Adrenal gland (tissue), 12 donors: ENCODE results near the gene ATOX1. TPM values are rescaled to one million over a fixed set of nuclear protein-coding genes. Genes with fewer than 3 reads are reported as not detected.
"Not testable (repeated sequence)": the region's sequence is repeated elsewhere in the genome, so short reads cannot be mapped to it uniquely, and the experiment has no call there.

Experiments used
- DNase-seq, 7 donors: peaks; one replicate each; pipeline ENCODE4 v3.0.0-alpha.2; 2019 to 2020
- H3K27ac ChIP-seq, 5 donors: fragments of 200-600 bp; sonication (generic) in 4 of 5; 1 replicate in 3 of 5; 2 replicates in 2 of 5; pipeline versions ENCODE4 v1.5.1 to v1.8.0; 2016 to 2020; ENCODE audit warnings: mild to moderate bottlenecking in 1 of 5
- H3K27me3 ChIP-seq: fragments of 200-600 bp; 2 replicates; pipeline ENCODE4 v1.8.0; 2021
- H3K36me3 ChIP-seq, 2 donors: fragments of 200-600 bp; replicated peaks in 1 of 2; 1 replicate in 1 of 2; 2 replicates in 1 of 2; pipeline versions ENCODE4 v1.5.1 to v1.8.0; 2018 to 2022
- H3K4me1 ChIP-seq, 2 donors: fragments of 200-600 bp; replicated peaks in 1 of 2; 1 replicate in 1 of 2; 2 replicates in 1 of 2; pipeline versions ENCODE4 v1.5.1 to v1.8.0; 2018 to 2021
- H3K4me3 ChIP-seq, 4 donors: fragments of 200-600 bp; sonication (generic) in 3 of 4; one replicate each; pipeline ENCODE4 v1.5.1; 2016 to 2018
- H3K9me3 ChIP-seq, 3 donors: fragments of 200-600 bp; sonication (generic) in 1 of 3; replicated peaks in 1 of 3; 1 replicate in 2 of 3; 2 replicates in 1 of 3; pipeline versions ENCODE4 v1.5.1 to v1.8.0; 2016 to 2021
- POLR2A ChIP-seq, 2 donors: fragments of 450-650 bp; IDR thresholded peaks; one replicate each; pipeline ENCODE4 v1.6.1; 2017; ENCODE audit warnings: antibody characterized with exemption in 2 of 2, mild to moderate bottlenecking in 2 of 2, moderate library complexity in 1 of 2
- WGBS, 4 donors: extraction: QIAGEN DNeasy Blood & Tissue Kit in 2 of 4; methylation state at CpG; one replicate each; pipeline versions ENCODE4 v1.1.5 to v1.1.7; 2013 to 2017; 5-methylcytosine and 5-hydroxymethylcytosine counted together
- intact Hi-C, 2 donors: fragments of 100-400 bp; cut with DNase I; formaldehyde crosslinking; loops; one replicate each; pipeline versions ENCODE4 v1.14.1 to v1.15.0; 2022 to 2023
- polyA plus RNA-seq, 3 donors: library from polyadenylated mRNA; stranded (reverse); fragments of 200-250 nt in 2 of 3; fragments of 350-450 nt in 1 of 3; fragmentation: Illumina TruSeq in 1 of 3; extraction: RNeasy Lipid Tissue Mini Kit (QIAGEN cat#74804) in 1 of 3; gene quantifications; one replicate each; pipeline ENCODE4 v1.2.3, GENCODE V29; 2013 to 2014
- total RNA-seq, 9 donors: library from RNA; depleted of rRNA in 4 of 9; stranded (reverse); fragments of >200 nt in 4 of 9; fragments of 120-200 nt in 1 of 9; fragmentation: NEBNext Ultra II Directional in 1 of 9; extraction: Animal tissue kit (Norgen Biotek cat#: 25700) in 1 of 9; gene quantifications; one replicate each; pipeline versions ENCODE4 v1.1.0 to v1.2.4, GENCODE V29; 2013 to 2023
- TF ChIP-seq, protein P1 (sequence below), 6 experiments: fragments of 450-650 bp in 4 of 6; fragments of 200-600 bp in 2 of 6; sonication (generic) in 1 of 6; IDR thresholded peaks; 1 replicate in 5 of 6; 2 replicates in 1 of 6; pipeline versions ENCODE4 v1.5.1 to v1.8.0; 2016 to 2021; ENCODE audit warnings: antibody characterized with exemption in 6 of 6, mild to moderate bottlenecking in 2 of 6, moderate library complexity in 1 of 6
- donor health status: healthy with polysubstance abuse.
- donor health status: Bipolar disorder and iron deficiency.
- donor health status: DM: yes; HTN: yes; CAD: no.
- donor health status: DM: no; HTN: no; CAD: no.
- donor health status: DM: no; HTN: no; CAD: no.
- donor health status: DM: yes; HTN: yes; CAD: no.

Gene ATOX1
- total and polyA plus RNA-seq, 12 donors = 97.5 to 291 (median 133) TPM

DNA sequence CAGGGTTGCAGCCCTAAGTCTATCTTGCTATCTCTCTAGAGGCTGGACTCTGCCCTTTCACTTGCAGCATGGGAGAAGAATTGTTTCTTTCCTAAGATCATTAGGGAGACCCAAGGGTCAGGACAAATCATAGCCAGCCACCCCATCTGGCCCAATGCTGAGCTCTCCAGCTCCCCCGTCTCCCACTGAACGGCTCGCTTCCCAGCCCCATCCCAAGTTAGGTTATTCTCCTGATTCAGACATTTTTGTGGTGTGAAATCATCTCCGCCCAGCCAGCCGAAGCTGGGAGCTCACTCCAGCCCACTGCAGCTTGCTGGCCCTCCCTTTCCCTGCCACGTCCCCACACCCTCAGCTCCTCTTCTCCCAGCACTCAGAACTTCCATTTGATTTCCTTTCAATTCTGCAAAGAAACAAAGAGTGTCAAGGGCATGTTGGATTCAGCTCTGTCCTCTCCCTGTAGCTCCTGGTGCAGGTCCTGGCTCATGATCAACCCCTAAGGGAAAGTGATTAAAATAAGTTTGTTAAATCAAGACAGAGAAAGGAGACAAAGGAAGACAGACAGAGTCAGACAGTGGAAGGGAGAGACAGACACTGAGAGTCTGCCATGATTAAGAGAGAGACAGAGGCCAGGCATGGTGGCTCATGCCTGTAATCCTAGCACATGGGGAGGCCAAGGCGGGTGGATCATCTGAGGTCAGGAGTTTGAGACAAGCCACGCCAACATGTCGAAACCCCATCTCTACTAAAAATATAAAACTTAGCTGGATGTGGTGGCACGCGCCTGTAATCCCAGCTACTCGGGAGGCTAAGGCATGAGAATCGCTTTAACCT is 59.1 kb downstream of the ATOX1 start:
- DNase-seq = peak; percentile 61 to 89 (median 86)
- TF ChIP-seq POLR2A (IDR thresholded peaks at IDR 0.05) = peak in 1 of 2 donors; percentile 70
- TF ChIP-seq, protein P1, sequence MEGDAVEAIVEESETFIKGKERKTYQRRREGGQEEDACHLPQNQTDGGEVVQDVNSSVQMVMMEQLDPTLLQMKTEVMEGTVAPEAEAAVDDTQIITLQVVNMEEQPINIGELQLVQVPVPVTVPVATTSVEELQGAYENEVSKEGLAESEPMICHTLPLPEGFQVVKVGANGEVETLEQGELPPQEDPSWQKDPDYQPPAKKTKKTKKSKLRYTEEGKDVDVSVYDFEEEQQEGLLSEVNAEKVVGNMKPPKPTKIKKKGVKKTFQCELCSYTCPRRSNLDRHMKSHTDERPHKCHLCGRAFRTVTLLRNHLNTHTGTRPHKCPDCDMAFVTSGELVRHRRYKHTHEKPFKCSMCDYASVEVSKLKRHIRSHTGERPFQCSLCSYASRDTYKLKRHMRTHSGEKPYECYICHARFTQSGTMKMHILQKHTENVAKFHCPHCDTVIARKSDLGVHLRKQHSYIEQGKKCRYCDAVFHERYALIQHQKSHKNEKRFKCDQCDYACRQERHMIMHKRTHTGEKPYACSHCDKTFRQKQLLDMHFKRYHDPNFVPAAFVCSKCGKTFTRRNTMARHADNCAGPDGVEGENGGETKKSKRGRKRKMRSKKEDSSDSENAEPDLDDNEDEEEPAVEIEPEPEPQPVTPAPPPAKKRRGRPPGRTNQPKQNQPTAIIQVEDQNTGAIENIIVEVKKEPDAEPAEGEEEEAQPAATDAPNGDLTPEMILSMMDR (IDR thresholded peaks at IDR 0.05) = no peak
- H3K27ac ChIP-seq = peak overlapping the region; percentile 76 to 94 (median 85)
- 43 to 48% (median 45%) methylated on average over 13 of the region's 13 CpGs for WGBS, 4 donors
- no peak overlapping the region for H3K4me3 ChIP-seq
- H3K4me1 ChIP-seq = peaks cover 16 to 55% of the 10 kb centered on the region in 2 donors
- intact Hi-C loops = no loop called here
- no peaks in the 10 kb centered on the region for H3K36me3 ChIP-seq
- no peaks in the 10 kb centered on the region for H3K27me3 ChIP-seq
- H3K9me3 ChIP-seq = no peaks in the 10 kb centered on the region

DNA sequence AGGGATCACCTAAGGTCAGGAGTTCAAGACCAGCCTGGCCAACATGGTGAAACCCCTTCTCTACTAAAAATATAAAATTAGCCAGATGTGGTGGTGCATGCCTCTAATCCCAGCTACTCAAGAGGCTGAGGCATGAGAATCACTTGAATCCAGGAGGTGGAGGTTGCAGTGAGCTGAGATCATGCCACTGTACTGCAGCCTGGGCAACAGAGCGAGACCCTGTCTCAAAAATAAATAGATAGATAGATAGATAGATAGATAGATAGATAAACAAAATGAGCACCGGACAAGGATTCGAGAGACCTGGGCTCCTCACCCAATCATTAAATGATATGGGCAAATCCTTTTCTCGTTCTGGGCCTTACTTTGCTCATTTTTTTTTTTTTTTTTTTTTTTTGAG is 60.4 kb downstream of the ATOX1 start:
- H3K36me3 ChIP-seq, intact Hi-C loops, H3K27me3 ChIP-seq, H3K9me3 ChIP-seq, H3K4me3 ChIP-seq: not testable (repeated sequence)
- peak in 1 of 7 donors; percentile 27 for DNase-seq
- Histone ChIP-seq H3K4me1 (peaks cover 17 to 62% of the 10 kb centered on the region in 2 donors), H3K27ac (peak overlapping the region in 2 of 5 donors; percentile 42 to 85)
- 94 to 98% (median 96%) methylated on average over 4 of the region's 4 CpGs for WGBS, 4 donors

DNA sequence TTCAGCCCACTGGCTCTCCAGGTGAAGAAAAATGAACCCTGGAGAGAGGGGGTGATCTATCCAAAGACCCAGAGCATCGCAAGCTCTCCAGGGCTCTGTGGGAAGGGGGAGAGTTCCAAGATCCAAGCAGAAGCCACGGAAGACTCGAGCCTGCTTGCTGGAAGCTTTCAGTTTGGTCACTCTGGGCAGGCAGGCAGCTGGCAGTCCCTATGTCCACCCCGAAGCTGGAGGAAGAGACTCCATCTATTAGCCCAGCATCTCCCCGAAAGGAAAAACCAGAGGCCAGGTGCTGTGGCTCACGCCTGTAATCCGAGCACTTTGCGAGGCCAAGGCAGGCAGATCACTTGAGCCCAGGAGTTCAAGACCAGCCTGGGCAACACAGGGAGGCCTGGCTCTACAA is 61.0 kb downstream of the ATOX1 start:
- no peak for TF ChIP-seq POLR2A (IDR thresholded peaks at IDR 0.05)
- TF ChIP-seq, protein P1 (IDR thresholded peaks at IDR 0.05) = no peak
- DNase-seq = peak in 2 of 7 donors; percentile 7 to 46
- Histone ChIP-seq H3K27me3 (no peaks in the 10 kb centered on the region), H3K9me3 (no peaks in the 10 kb centered on the region), H3K4me1 (peaks cover 17 to 62% of the 10 kb centered on the region in 2 donors), H3K36me3 (no peaks in the 10 kb centered on the region), H3K27ac (peak overlapping the region in 3 of 5 donors; percentile 42 to 85 (median 77)), H3K4me3 (no peak overlapping the region)
- intact Hi-C loops = no loop called here
- 71 to 89% (median 82%) methylated on average over 7 to 8 of the region's 8 CpGs for WGBS, 4 donors

DNA sequence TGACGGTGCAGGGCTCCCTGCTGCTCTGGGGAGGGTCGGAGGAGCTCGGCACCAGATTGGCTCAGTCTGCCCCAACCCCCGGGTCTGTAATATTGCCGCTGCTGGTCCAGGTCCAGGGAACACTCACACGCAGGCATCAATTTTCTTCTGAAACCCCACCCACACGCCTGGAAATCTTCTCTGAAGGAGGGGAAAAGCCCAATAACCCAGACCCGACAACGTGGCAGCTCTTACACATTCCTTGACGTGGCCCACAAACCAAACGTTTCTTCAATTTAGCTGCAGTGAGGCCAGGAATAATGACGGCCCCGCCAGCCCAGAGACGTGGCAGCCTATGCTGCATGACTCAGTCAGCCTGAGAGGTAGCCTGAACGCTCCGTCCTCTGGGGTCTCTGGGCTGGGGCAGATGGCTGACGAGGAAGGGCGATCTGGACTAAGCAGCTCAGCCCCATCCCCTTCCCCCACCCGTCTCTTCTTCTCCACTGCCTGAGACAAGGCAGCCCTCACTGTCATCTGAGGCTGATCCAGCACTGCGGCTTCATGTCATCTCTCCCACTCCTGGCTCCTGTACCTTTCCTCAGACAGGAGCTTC is 61.9 kb downstream of the ATOX1 start:
- TF ChIP-seq, protein P1 (IDR thresholded peaks at IDR 0.05) = no peak
- peak in 1 of 2 donors; percentile 40 for TF ChIP-seq POLR2A (IDR thresholded peaks at IDR 0.05)
- Histone ChIP-seq H3K27me3 (no peaks in the 10 kb centered on the region), H3K27ac (peak overlapping the region in 4 of 5 donors; percentile 76 to 88 (median 81)), H3K9me3 (no peaks in the 10 kb centered on the region), H3K36me3 (no peaks in the 10 kb centered on the region), H3K4me1 (peaks cover 17 to 62% of the 10 kb centered on the region in 2 donors), H3K4me3 (peak overlapping the region in 1 of 4 donors; percentile 15)
- intact Hi-C loops = no loop called here
- DNase-seq = peak; percentile 42 to 80 (median 68)
- 29 to 54% (median 34%) methylated on average over 16 to 20 of the region's 20 CpGs for whole genome bisulfite sequencing, 4 donors
